H1 (cell line): ENCODE measurements around the gene SON. TPM values are rescaled to one million over a fixed set of nuclear protein-coding genes. Genes with fewer than 3 reads are reported as not detected.

ENCODE experiments used
- CTCF ChIA-PET: fragments of 300-600 bp; sonication (Branson Sonifier 250); formaldehyde crosslinking; loops from one replicate; lab custom pipeline; 2021; ENCODE audit not compliant: partially characterized antibody; lab: Charles Lee
- POLR2A ChIA-PET: fragments of 300-600 bp; sonication (Branson Sonifier 250); formaldehyde crosslinking; loops from one replicate; lab custom pipeline; 2021; ENCODE audit warnings: inconsistent platforms; ENCODE audit not compliant: partially characterized antibody; lab: Charles Lee
- DNase-seq, 2 experiments: peaks; one replicate each; pipeline versions ENCODE4 v3.0.0 to v3.0.0-alpha.2; 2010 to 2022; ENCODE audit warnings: low spot score in 2 of 2, low read depth in 1 of 2, mixed read lengths in 1 of 2
- FAIRE-seq: peaks from 2 replicates; lab custom pipeline; 2011; peaks lifted over from hg19 to GRCh38; lab: Jason Lieb, UNC
- H2AFZ ChIP-seq: 2 replicates; pipeline ENCODE4 v1.8.1; 2012; ENCODE audit warnings: low read length, inconsistent platforms
- H2AK5ac ChIP-seq: 2 replicates; pipeline ENCODE4 v1.6.1; 2013; ENCODE audit warnings: low read depth, low read length
- H2BK120ac ChIP-seq: replicated peaks from 2 replicates; pipeline ENCODE3; 2013; ENCODE audit warnings: low read depth, low read length, inconsistent platforms
- H2BK12ac ChIP-seq: 2 replicates; pipeline ENCODE4 v1.6.1; 2013; ENCODE audit warnings: low read depth, low read length
- H2BK15ac ChIP-seq: 2 replicates; pipeline ENCODE4 v1.6.1; 2013; ENCODE audit warnings: low read length
- H2BK20ac ChIP-seq: 2 replicates; pipeline ENCODE4 v1.6.1; 2013; ENCODE audit warnings: low read length
- H2BK5ac ChIP-seq: 2 replicates; pipeline ENCODE4 v1.6.1; 2013; ENCODE audit warnings: low read depth, low read length
- H3K14ac ChIP-seq: 2 replicates; pipeline ENCODE4 v1.6.1; 2013; ENCODE audit warnings: inconsistent platforms; ENCODE audit not compliant: insufficient read length
- H3K18ac ChIP-seq: 2 replicates; pipeline ENCODE4 v1.6.1; 2013; ENCODE audit warnings: low read length; ENCODE audit errors: extremely low read depth
- H3K23ac ChIP-seq: 2 replicates; pipeline ENCODE4 v1.6.1; 2013; ENCODE audit warnings: inconsistent platforms; ENCODE audit not compliant: insufficient read length
- H3K23me2 ChIP-seq: 2 replicates; pipeline ENCODE4 v1.6.1; 2013; ENCODE audit warnings: low read depth, low read length
- H3K27ac ChIP-seq: 2 replicates; pipeline ENCODE4 v1.6.1; 2011; ENCODE audit warnings: low read depth, low read length, inconsistent platforms
- H3K27me3 ChIP-seq, 4 experiments: replicated peaks in 1 of 4; 1 replicate in 1 of 4; 2 replicates in 3 of 4; pipeline versions ENCODE4 v1.6.1 to v1.8.1; 2011 to 2013; ENCODE audit warnings: low read length in 3 of 4, mild to moderate bottlenecking in 3 of 4, inconsistent platforms in 2 of 4, mixed read lengths in 2 of 4, moderate library complexity in 1 of 4; ENCODE audit not compliant: control insufficient read depth in 3 of 4, insufficient read depth in 3 of 4; ENCODE audit errors: extremely low read depth in 1 of 4
- H3K36me3 ChIP-seq, 4 experiments: 2 replicates each; pipeline versions ENCODE4 v1.6.1 to v1.8.1; 2011 to 2013; ENCODE audit warnings: mild to moderate bottlenecking in 4 of 4, low read length in 3 of 4, moderate library complexity in 2 of 4, control low read depth in 1 of 4, inconsistent platforms in 1 of 4; ENCODE audit not compliant: insufficient read depth in 4 of 4, control insufficient read depth in 2 of 4
- H3K4ac ChIP-seq: replicated peaks from 2 replicates; pipeline ENCODE3; 2013; ENCODE audit warnings: low read length, low read depth, mixed read lengths, inconsistent platforms; ENCODE audit not compliant: insufficient read length
- H3K4me1 ChIP-seq, 4 experiments: replicated peaks in 1 of 4; 1 replicate in 1 of 4; 2 replicates in 3 of 4; pipeline versions ENCODE4 v1.6.1 to v1.8.1; 2011 to 2013; ENCODE audit warnings: low read length in 3 of 4, inconsistent platforms in 2 of 4, mixed read lengths in 1 of 4; ENCODE audit not compliant: insufficient read depth in 4 of 4, control insufficient read depth in 3 of 4
- H3K4me2 ChIP-seq, 2 experiments: 2 replicates each; pipeline versions ENCODE4 v1.6.1 to v1.8.1; 2011 to 2013; ENCODE audit warnings: low read depth in 2 of 2, low read length in 2 of 2, control low read depth in 1 of 2, inconsistent platforms in 1 of 2, mild to moderate bottlenecking in 1 of 2; ENCODE audit not compliant: insufficient read depth in 1 of 2
- H3K4me3 ChIP-seq, 4 experiments: fragments of 200-600, 300-600 bp in 1 of 4; sonication (generic), shearing (Covaris generic), sonication (Bioruptor Twin) in 1 of 4; 2 replicates each; pipeline versions ENCODE4 v1.5.1 to v1.8.1; 2011 to 2016; ENCODE audit warnings: low read length in 4 of 4, low read depth in 3 of 4, control low read depth in 2 of 4, inconsistent platforms in 2 of 4, mild to moderate bottlenecking in 2 of 4, mixed read lengths in 1 of 4, moderate library complexity in 1 of 4; ENCODE audit not compliant: insufficient read depth in 2 of 4; ENCODE audit errors: extremely low read depth in 1 of 4
- H3K56ac ChIP-seq: replicated peaks from 2 replicates; pipeline ENCODE3; 2013; ENCODE audit warnings: low read depth, mild to moderate bottlenecking, mixed read lengths, low read length, inconsistent platforms; ENCODE audit not compliant: insufficient read length
- H3K79me1 ChIP-seq: 2 replicates; pipeline ENCODE4 v1.6.1; 2013; ENCODE audit warnings: low read depth, low read length, control low read depth
- H3K79me2 ChIP-seq, 2 experiments: 2 replicates each; pipeline versions ENCODE4 v1.6.1 to v1.8.1; 2012 to 2013; ENCODE audit warnings: low read length in 2 of 2, mild to moderate bottlenecking in 2 of 2, inconsistent platforms in 1 of 2; ENCODE audit not compliant: insufficient read depth in 2 of 2, control insufficient read depth in 1 of 2
- H3K9ac ChIP-seq, 4 experiments: replicated peaks in 1 of 4; 1 replicate in 1 of 4; 2 replicates in 3 of 4; pipeline versions ENCODE4 v1.6.1 to v1.8.1; 2011 to 2013; ENCODE audit warnings: low read depth in 3 of 4, low read length in 3 of 4, control low read depth in 2 of 4, mild to moderate bottlenecking in 2 of 4, moderate library complexity in 2 of 4, inconsistent platforms in 1 of 4; ENCODE audit errors: extremely low read depth in 1 of 4
- H3K9me3 ChIP-seq, 2 experiments: 2 replicates each; pipeline versions ENCODE4 v1.6.1 to v1.8.1; 2012 to 2013; ENCODE audit warnings: mild to moderate bottlenecking in 2 of 2, moderate library complexity in 2 of 2, control low read depth in 1 of 2, inconsistent platforms in 1 of 2, low read depth in 1 of 2, low read length in 1 of 2, mixed read lengths in 1 of 2; ENCODE audit not compliant: insufficient read depth in 2 of 2
- H4K20me1 ChIP-seq, 2 experiments: replicated peaks in 1 of 2; 2 replicates each; pipeline versions ENCODE3 to v1.8.1; 2011 to 2013; ENCODE audit warnings: inconsistent platforms in 2 of 2, low read length in 2 of 2, mild to moderate bottlenecking in 1 of 2; ENCODE audit not compliant: insufficient read depth in 2 of 2, control insufficient read depth in 1 of 2
- H4K5ac ChIP-seq: 2 replicates; pipeline ENCODE4 v1.6.1; 2013; ENCODE audit warnings: low read length, low read depth, mixed read lengths, inconsistent platforms; ENCODE audit not compliant: insufficient read length
- H4K8ac ChIP-seq: 2 replicates; pipeline ENCODE4 v1.8.0; 2013; ENCODE audit warnings: mild to moderate bottlenecking, moderate library complexity, low read length, inconsistent platforms; ENCODE audit not compliant: insufficient read depth; ENCODE audit errors: extremely low read depth
- H4K91ac ChIP-seq: replicated peaks from 2 replicates; pipeline ENCODE3; 2013; ENCODE audit warnings: low read length, mixed read lengths, inconsistent platforms; ENCODE audit not compliant: insufficient read length
- ATF2 ChIP-seq: IDR thresholded peaks from 2 replicates; pipeline ENCODE4 v1.6.1; 2012; ENCODE audit warnings: low read length, inconsistent platforms
- BCL11A ChIP-seq, 2 experiments: IDR thresholded peaks; one replicate each; pipeline ENCODE4 v1.6.1; 2011; ENCODE audit warnings: low read depth in 2 of 2, low read length in 2 of 2, mild to moderate bottlenecking in 2 of 2
- BRCA1 ChIP-seq: IDR thresholded peaks from 2 replicates; pipeline ENCODE4 v1.6.1; 2012; ENCODE audit warnings: low read depth, low read length, improper control_type of control experiment
- CEBPB ChIP-seq: IDR thresholded peaks from 2 replicates; pipeline ENCODE4 v1.6.1; 2012; ENCODE audit warnings: low read depth, low read length
- CHD1 ChIP-seq: IDR thresholded peaks from 2 replicates; pipeline ENCODE4 v1.6.1; 2012; ENCODE audit warnings: low read depth, low read length, improper control_type of control experiment
- GTF2F1 ChIP-seq: IDR thresholded peaks from 2 replicates; pipeline ENCODE4 v1.6.1; 2012; ENCODE audit warnings: low read depth, low read length, improper control_type of control experiment, borderline replicate concordance
- HDAC6 ChIP-seq: IDR thresholded peaks from one replicate; pipeline ENCODE4 v1.7.1; 2012; ENCODE audit warnings: low read depth, mild to moderate bottlenecking, inconsistent platforms, low read length, moderate library complexity
- KDM5A ChIP-seq: fragments of 200-600 bp; IDR thresholded peaks from 2 replicates; pipeline ENCODE4 v1.7.1; 2012; ENCODE audit warnings: mild to moderate bottlenecking, low read length, inconsistent platforms, mixed read lengths
- PHF8 ChIP-seq: fragments of 200-600 bp; sonication (generic); conservative IDR thresholded peaks from 2 replicates; pipeline ENCODE4 v1.7.1; 2012; ENCODE audit warnings: low read depth, mild to moderate bottlenecking, inconsistent platforms, low read length, moderate library complexity
- POLR2A ChIP-seq, 2 experiments: IDR thresholded peaks; 1 replicate in 1 of 2; 2 replicates in 1 of 2; pipeline ENCODE4 v1.6.1; 2011; ENCODE audit warnings: low read depth in 2 of 2, low read length in 2 of 2, mild to moderate bottlenecking in 2 of 2; ENCODE audit errors: control extremely low read depth in 1 of 2
- POU5F1 ChIP-seq: IDR thresholded peaks from 2 replicates; pipeline ENCODE4 v1.6.1; 2011; ENCODE audit warnings: low read depth, mild to moderate bottlenecking, low read length, moderate library complexity
- RBBP5 ChIP-seq: IDR thresholded peaks from 2 replicates; pipeline ENCODE4 v1.7.1; 2012; ENCODE audit warnings: low read depth, mild to moderate bottlenecking, inconsistent platforms, low read length, moderate library complexity, borderline replicate concordance
- TCF12 ChIP-seq: IDR thresholded peaks from 2 replicates; pipeline ENCODE4 v1.6.1; 2011; ENCODE audit warnings: low read depth, mild to moderate bottlenecking, low read length
- WGBS, 2 experiments: shearing (Covaris generic) in 1 of 2; methylation state at CpG; one replicate each; pipeline versions ENCODE4 v1.1.6 to v1.1.7; 2013 to 2015; ENCODE audit warnings: low lambda C conversion rate in 2 of 2, mixed read lengths in 2 of 2, inconsistent platforms in 1 of 2, low coverage in 1 of 2, missing lambda C conversion rate in 1 of 2; ENCODE audit not compliant: insufficient replicate concordance in 2 of 2, insufficient coverage in 1 of 2, insufficient read length in 1 of 2; ENCODE audit errors: extremely low coverage in 1 of 2, missing lambda C conversion rate in 1 of 2; 5-methylcytosine and 5-hydroxymethylcytosine counted together
- polyA plus RNA-seq, 7 experiments: library from polyadenylated mRNA; depleted of rRNA in 3 of 7; stranded (reverse) in 5 of 7; unstranded in 2 of 7; fragments of >200 nt in 5 of 7; fragments of 200-250 nt in 2 of 7; gene quantifications; 1 replicate in 5 of 7; 2 replicates in 1 of 7; 4 replicates in 1 of 7; pipeline versions ENCODE4 v1.2.1 to v1.2.3, GENCODE V29; 2011 to 2013; ENCODE audit warnings: missing spikeins in 2 of 7, mixed read lengths in 2 of 7
- total RNA-seq: library from RNA; stranded (reverse); fragmentation: NEBNext Ultra II Directional; extraction: Animal tissue kit (Norgen Biotek cat#: 25700); gene quantifications from 2 replicates; pipeline ENCODE4 v1.2.1, GENCODE V29; 2021

SON gene
- total and polyA plus RNA-seq, 2 of the 8 experiments (the other 6 are each of a cell fraction or from before 2014, with no cell fraction given) = 122 to 274 TPM

DNA sequence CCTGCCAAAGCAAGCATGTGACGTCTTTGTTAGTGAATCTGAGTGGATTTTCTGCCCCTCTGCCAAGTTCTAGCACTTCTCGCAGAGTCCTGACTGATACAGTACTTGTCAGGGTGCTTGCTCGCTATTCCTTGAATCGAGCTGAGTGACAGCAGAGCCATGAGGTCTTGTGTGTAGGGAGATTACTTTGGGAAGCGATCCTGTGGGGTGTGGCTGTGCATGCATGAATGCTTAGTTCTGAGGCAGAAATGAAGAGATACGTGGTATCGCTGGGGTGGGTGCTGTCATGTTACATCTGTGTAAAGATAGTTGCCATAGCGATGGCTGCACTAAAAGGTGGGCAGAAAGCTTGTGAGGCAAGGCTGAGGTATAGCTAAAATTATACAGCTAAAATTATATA, 32.0 kb upstream of the SON start:
- H3K14ac ChIP-seq = no peak overlapping the region
- DNase-seq (no peak), FAIRE-seq (no peak)
- 92% methylated on average over 8 of the region's 8 CpGs; no CpG with 5 or more reads in 1 of the 2 experiments for WGBS, 2 experiments
- H4K91ac ChIP-seq = no peak overlapping the region
- H3K23ac ChIP-seq = no peak overlapping the region
- H3K4me2 ChIP-seq = no peak overlapping the region
- no peak overlapping the region for H2AFZ ChIP-seq
- H3K27me3 ChIP-seq = no peaks in the 10 kb centered on the region
- H3K36me3 ChIP-seq = peaks cover 10 to 90% (median 59%) of the 10 kb centered on the region in 4 experiments
- H3K79me1 ChIP-seq = no peaks in the 10 kb centered on the region
- H3K27ac ChIP-seq = no peak overlapping the region
- no peaks in the 10 kb centered on the region for H3K79me2 ChIP-seq
- no peak overlapping the region for H2BK20ac ChIP-seq
- H4K5ac ChIP-seq = no peak overlapping the region
- ChIA-PET CTCF (interaction anchor here (0.5 to 1.5 kb wide), 3 partner anchors 12 to 702 kb away, joined by 3 to 5 read pairs (median 3); no protein-coding TSS in a partner anchor), POLR2A (interaction anchor here (0.8 to 4.9 kb wide), 4 partner anchors 11 to 57 kb away, joined by 3 to 23 read pairs (median 3); partner anchors contain the start of gene GART)
- no peak overlapping the region for H3K56ac ChIP-seq
- no peak overlapping the region for H3K4ac ChIP-seq
- H3K9me3 ChIP-seq = no peaks in the 10 kb centered on the region
- H4K8ac ChIP-seq = no peak overlapping the region
- no peak overlapping the region for H2BK120ac ChIP-seq
- no peaks in the 10 kb centered on the region for H3K4me1 ChIP-seq
- H2BK12ac ChIP-seq = no peak overlapping the region
- H3K23me2 ChIP-seq = no peaks in the 10 kb centered on the region
- no peak overlapping the region for H2AK5ac ChIP-seq
- H2BK5ac ChIP-seq = no peak overlapping the region
- H4K20me1 ChIP-seq = peaks cover 0 to 5% of the 10 kb centered on the region in 2 experiments
- H3K9ac ChIP-seq = no peak overlapping the region
- TF ChIP-seq BRCA1 (no peak), RBBP5 (no peak), KDM5A (no peak), TCF12 (no peak), POLR2A (IDR thresholded peaks at IDR 0.05; ENCODE audit: control extremely low read depth in 1 of 2, low read depth in 2 of 2, low read length in 2 of 2) (no peak), CEBPB (no peak), POU5F1 (no peak), ATF2 (no peak), CHD1 (no peak), GTF2F1 (no peak), PHF8 (no peak), HDAC6 (no peak), BCL11A (IDR thresholded peaks at IDR 0.05; ENCODE audit: low read depth in 2 of 2, low read length in 2 of 2) (no peak)
- TF ChIP-seq, all 59 proteins: peak for 0
- no peak overlapping the region for H2BK15ac ChIP-seq
- H3K4me3 ChIP-seq = no peak overlapping the region
- no peak overlapping the region for H3K18ac ChIP-seq
